OCI-LY3 (cell line): ENCODE data around the gene FRMD4B.

ENCODE experiments used
- EZH2phosphoT487 ChIP-seq: fragments of 200-600 bp; shearing (Covaris generic); IDR thresholded peaks from 2 replicates; pipeline ENCODE4 v1.6.1; 2018; ENCODE audit warnings: antibody characterized with exemption, mixed run types, low read depth
- TF ChIP-seq, protein P1 (sequence below): fragments of 200-600, 300-600 bp; sonication (generic); IDR thresholded peaks from 2 replicates; pipeline ENCODE4 v1.5.1; 2014; ENCODE audit warnings: antibody characterized with exemption, low read length, low read depth

GRCh38 chr3:69282181-69282580 lies 103.7 kb downstream of the FRMD4B start:
- TF ChIP-seq, protein P1, sequence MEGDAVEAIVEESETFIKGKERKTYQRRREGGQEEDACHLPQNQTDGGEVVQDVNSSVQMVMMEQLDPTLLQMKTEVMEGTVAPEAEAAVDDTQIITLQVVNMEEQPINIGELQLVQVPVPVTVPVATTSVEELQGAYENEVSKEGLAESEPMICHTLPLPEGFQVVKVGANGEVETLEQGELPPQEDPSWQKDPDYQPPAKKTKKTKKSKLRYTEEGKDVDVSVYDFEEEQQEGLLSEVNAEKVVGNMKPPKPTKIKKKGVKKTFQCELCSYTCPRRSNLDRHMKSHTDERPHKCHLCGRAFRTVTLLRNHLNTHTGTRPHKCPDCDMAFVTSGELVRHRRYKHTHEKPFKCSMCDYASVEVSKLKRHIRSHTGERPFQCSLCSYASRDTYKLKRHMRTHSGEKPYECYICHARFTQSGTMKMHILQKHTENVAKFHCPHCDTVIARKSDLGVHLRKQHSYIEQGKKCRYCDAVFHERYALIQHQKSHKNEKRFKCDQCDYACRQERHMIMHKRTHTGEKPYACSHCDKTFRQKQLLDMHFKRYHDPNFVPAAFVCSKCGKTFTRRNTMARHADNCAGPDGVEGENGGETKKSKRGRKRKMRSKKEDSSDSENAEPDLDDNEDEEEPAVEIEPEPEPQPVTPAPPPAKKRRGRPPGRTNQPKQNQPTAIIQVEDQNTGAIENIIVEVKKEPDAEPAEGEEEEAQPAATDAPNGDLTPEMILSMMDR = no peak
- TF ChIP-seq EZH2phosphoT487 = no peak
